Esophagus mucosa (tissue), 1 donor: ENCODE data around the gene ZNF319. TPM values are rescaled to one million over a fixed set of nuclear protein-coding genes. Genes with fewer than 3 reads are reported as not detected.
"Not testable (repeated sequence)": the region's sequence is repeated elsewhere in the genome, so short reads cannot be mapped to it uniquely, and the experiment has no call there.

ENCODE experiments used
- ATAC-seq: fragments of 200-7000 bp; cut with Tn5 transposase; one replicate; pipeline ENCODE4 v1.9.1; 2020
- total RNA-seq: library from RNA; stranded (reverse); gene quantifications from one replicate; pipeline ENCODE4 v1.2.4, GENCODE V29; 2023
- donor health status: DM: yes; HTN: yes; CAD: no.

ZNF319 gene
- total RNA-seq, 1 donor from 2014 or later, result 5.1 TPM

DNA sequence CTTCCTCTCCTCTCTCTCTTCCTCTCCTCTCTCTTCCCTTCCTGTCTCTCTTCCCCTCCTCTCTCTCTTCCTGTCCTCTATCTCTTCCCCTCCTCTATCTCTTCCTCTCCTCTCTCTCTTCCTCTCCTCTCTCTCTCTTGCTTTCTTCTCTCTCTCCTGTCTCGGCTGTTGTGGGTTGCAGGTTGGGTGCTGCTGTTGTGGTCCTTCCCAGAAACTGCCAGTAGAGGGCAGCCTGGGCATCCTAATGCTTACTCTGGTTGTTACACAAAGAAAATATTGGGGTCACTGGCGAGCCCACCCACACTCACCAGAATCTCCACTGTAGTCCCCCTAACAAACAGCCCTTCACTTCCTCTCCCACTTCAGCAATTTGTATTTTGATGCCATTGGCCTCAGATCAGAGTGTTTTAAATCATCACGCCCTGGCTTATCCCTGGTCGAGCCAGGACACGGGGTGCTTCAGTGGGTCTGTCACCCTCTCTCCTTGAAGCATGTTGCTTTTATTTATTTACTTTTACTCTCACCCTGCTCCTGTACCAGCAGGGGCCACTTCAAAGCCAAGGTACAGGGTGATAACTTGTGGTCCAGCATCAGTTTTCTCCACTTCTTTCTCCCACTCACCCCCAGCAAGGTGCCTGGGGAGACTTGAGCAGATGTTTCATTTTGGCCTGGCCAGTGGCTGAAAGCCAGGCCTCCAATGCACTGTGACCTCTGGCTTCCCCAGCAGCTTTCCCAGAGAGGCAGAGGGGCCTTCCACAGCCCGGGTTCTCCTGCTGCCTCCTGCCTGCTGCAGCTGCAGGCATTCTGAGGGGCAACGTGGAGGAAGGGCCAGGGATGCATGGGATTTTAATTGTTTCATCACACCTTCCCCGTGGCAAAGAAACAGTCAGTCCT is 20.4 kb upstream of the ZNF319 start:
- ATAC-seq, result no peak

DNA sequence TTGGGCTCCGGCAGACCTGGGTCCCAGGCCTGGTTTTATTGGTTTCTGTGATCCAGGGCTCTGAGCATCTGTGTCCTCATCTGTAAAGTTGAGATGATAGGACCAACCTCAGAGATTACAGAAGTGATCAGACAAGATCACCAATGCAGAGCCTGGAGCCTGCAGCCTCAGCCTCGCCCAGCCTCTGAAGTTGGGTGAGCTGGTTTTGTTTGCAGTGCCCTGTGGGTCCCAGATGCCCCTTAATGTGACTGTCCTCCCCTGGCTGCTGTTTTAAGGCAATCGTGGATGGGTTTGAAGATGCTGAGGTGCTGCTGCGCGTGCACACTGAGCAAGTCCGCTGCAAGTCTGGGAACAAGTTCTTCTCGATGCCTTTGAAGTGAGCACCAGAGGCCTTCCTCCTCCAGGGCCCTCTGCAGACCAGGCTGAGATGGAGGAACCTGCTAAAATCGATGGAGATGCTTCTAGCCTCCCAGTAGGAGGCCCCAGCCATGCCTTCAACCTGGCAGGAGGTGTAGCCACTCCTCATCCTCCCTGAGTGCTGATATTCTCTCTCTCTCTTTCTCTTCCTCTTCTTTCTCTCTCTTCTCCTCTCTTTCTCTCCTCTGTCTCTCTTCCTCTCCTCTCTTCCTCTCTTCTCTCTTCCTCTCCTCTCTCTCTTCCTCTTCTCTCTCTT is 19.5 kb upstream of the ZNF319 start:
- no peak for ATAC-seq

- ATAC-seq, result no peak
Observed at GRCh38 chr16:58018803-58019202, 18.3 kb upstream of the ZNF319 start.

DNA sequence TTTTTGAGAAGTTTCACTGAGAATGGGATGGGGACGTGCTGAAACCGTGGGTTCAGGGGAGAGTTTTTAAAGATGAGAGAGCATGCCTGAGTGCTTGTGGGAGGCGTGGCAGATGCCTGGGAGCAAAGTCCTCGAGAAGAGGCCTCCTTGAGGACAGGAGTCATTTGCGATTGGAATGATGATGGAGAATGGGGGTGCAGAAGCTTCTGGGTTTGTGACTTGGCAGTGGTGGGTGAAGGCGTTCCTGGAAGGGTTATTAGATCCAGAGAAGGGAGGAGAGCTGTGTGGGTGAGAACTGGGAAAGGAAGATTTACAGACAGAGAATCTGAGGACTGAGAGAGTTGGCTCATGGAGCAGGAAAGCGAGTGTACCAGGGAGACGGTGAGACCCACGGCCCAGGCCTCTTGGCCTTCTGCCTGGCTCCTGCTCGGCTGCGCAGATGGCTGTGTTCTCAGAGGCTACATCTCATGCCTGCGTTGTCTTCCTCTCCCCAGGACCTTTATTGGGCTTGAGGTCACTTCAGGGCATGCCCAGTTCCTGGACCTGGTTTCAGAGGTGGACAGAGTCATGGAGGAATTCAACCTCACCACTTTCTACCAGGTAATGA is 16.5 kb upstream of the ZNF319 start:
- ATAC-seq, result no peak

GRCh38 chr16:58013201-58013956 is 12.9 kb upstream of the ZNF319 start:
- no peak for ATAC-seq

DNA sequence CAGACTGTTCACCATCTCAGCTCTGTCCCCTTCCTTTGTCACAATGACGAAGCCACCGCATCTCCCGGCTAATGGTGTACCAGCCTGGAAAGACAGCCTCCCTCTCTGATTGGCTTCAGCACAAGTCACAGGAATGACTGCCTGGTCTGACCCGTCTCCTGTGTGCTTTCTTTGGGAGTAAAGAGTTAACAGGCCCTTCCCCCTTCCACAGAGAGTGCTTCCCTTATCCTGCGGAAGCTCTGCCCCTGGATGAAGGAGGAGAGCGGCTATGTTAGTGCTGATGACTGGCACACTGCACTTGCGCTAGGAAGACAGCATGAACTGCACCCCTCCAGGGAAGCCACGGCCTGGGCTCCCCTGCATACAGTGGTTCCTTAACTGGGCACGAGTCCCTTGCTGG is 12.0 kb upstream of the ZNF319 start:
- ATAC-seq, result no peak

DNA sequence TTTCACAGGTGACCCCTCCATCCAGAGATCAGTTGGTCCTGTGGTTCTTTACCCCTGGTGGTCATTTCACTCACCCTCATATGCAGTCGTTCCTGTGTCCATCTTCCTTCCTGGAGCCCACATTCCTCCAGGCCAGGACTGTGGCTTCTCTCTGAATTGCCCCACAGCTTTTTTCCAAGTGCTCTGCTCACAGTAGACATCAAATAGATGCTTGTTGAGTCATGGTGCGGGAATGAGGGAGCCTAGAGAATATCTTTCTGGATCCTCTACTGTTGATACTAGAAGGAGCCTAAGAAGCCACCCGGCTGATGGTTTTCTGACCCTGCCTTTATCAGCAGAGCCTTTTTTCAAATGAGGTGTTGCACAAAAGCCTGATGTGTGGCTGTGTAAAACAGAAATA is 11.2 kb upstream of the ZNF319 start:
- no peak for ATAC-seq

- ATAC-seq, result no peak
Observed at GRCh38 chr16:58010886-58011285, 10.4 kb upstream of the ZNF319 start.

DNA sequence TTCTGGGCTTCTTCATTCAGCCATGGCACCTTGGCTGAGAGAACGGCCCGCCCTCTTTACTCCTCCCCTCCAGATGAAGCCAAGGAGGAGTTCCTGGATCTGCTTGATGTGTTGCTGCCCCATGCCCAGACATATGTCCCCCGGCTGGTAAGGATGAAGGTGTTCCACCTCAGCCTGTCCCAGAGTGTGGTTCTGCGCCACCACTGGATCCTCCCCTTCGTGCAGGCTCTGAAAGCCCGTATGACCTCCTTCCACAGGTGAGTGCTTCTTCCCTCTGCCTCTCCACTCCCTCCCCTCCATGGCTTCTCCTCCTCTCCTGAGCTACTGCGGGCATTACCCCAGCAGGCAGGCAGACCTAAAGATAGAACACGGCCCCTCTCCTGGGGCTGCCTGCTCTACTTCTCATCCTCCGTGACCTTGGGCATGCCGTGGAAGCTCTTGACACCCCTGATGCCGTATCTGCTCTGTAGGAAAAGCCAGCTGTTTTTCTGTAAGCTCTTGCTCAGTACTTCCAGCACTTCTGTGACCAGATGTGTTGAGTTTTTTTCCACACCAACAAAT is 9.5 kb upstream of the ZNF319 start:
- no peak for ATAC-seq

DNA sequence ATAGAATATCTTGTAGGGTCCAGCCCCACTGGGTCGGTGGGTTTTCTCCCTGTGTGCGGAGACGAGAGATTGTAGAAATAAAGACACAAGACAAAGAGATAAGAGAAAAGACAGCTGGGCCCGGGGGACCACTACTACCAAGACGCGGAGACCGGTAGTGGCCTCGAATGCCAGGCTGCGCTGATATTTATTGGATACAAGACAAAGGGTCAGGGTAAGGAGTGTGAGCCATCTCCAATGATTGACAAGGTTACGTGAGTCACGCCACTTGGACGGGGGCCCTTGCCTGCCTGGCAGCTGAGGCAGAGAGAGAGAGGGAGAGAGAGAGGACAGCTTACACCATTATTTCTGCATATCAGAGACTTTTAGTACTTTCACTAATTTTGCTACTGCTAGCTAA is 4.3 kb upstream of the ZNF319 start:
- not testable (repeated sequence) for ATAC-seq

DNA sequence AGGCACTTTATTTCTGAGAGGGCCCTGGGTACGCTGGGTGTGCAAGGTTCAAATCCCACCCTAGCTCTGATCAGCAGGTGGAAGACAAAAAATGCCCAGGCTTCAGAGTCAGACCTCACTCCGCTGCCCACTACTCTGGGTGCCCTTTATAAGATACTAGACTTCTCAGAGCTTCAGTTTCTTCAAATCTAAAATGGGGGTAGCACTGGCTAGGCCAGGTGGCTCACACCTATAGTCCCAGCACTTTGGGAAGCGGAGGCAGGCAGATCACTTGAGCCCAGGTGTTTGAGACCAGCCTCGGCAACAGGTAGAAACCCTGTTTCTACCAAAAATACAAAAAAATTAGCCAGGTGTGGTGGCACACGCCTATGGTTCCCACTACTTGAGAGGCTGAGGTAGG is 2.5 kb upstream of the ZNF319 start:
- ATAC-seq, result no peak

- no peak for ATAC-seq
Observed at GRCh38 chr16:58002416-58002800, 1.9 kb upstream of the ZNF319 start.

DNA sequence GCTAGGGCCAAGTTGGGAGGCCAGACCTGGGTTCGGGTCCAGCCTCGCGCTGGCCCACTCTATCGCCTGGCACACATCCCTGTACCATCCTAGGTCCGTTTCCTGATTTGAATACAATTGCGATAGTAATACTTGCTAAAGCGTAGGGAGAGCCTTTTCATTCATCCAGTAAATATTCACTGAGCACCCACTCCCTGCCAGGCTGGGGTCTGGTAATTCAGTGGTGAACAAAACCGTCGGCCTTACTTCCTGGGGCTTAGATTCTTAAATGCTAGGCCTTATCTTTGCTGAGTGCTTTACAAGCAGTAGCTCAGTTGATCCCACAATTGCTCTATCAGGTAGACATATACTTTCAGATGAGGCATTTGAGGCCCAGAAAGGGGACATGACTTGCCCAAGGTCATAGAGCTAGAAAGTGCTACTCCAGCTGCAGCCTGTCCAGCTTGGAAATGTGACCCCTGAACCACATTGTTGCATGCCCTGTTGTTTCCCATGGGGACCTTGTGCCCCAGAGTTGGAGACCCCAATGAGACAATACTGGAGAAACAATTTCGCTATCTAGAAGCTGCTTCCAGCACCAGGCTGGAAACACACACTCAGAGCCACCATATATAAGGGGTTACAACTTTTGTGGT is 1.4 kb upstream of the ZNF319 start:
- ATAC-seq, result no peak

GRCh38 chr16:58000706-58001676 is 519 bp upstream of the ZNF319 start, which contains the start of gene USB1:
Gene USB1, plus strand, starts transcription at chr16:58001407. Its CDS starts 77 bp downstream, at chr16:58001484.
- ATAC-seq, result peak; percentile 82

DNA sequence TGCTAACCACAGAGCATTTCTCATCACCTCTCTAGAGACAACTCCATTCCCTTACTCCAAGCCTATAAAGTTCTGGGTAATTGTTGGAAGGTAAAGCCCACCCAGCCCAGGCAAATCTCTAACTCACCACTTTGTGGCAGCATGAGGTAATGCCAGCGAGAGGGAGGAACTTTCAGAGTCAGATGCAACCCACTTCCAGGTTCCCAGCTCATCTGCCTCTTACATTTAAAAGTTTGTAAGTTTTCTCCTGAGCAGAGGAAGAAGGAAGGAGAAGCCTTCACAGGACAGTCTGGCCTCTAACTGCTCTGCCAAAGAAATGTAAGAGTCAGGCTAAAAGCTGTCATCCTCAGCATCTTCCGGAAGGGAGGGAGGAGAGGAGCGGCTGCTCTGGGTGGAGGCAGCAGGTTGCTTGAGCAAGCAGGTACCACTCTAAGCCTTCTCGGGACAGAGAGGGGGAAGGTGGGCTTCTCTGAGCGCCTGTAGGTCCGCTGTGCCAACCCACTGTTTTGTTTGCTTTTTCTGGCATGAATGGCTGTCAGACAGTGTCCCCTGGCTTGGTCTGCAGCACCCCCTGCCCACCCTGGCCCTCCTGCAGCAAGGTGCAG is 1.0 kb downstream of the ZNF319 start:
- ATAC-seq, result no peak

- ATAC-seq, result no peak
Observed at GRCh38 chr16:57998992-57999365, 1.5 kb downstream of the ZNF319 start.

DNA sequence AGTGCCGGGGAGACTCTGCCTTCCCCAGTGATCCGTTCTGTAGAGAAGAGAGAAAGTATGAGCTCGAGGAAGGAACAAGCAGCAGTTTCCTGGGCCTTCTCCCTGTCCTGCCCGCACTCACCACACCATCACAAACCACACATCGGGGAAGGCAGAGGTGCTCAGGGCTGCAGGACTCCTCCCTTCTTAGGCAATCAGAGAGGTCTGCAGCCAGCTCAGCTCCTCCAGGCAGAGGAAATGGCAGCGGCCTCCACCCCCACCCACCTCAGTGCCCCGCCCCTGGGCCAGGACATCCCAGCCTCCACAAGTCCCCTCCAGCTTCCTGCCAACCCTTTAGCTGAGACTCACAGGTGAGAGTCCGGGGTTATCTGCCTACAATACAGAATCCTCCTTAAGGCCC is 2.0 kb downstream of the ZNF319 start:
- peak; percentile 43 for ATAC-seq

DNA sequence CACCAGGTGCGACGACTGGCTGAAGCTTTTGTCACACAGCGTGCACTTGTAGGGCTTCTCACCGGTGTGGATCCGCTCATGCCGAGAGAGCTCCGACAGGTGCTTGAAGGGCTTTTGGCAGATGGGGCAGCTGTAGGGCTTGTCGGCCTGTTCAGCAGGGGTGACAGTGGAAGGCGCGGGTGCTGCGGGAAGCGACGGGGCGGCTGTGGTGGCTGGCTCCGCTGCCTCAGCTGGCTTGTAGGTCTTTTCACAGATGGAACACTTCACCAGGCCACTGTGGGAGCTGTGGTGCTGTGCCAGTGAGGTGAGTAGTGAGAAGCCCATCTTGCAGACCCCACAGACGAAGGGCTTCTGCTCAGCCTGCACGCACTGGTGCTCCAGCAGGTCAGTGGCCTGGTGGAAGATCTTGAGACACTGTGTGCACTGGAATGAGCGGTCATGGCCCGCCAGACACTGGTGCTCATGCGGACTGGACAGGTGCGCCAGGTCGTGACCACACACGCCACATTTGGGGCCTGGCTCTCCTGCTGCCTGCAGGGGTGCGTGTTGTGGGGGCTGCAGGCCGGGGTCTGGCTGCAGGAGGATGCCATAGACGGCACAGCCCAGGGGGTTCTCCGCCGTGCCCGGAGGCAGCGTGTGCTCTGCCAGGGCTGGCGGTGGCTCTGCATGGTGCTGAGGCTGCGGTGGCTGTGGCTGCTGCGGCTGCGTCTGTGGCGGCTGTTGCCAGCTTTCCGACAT is 2.8 kb downstream of the ZNF319 start:
- ATAC-seq, result no peak

DNA sequence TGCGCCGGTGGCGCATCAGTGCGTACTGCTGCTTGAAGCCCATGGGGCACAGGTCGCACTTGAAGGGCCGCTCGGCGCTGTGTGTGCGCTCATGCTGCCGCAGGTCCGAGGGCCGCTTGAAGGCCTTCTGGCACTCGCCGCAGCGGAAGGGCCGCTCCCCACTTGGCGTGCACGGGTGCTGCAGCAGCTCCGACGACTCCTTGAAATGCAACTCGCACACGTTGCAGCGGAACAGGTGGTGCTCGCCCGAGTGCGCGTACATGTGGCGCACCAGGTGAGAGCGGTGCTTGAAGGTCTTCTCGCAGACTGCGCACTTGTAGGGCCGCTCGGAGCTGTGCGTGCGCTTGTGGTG is 3.3 kb downstream of the ZNF319 start:
- ATAC-seq, result no peak
